ENCODE results near the gene FOXA3. TPM values are rescaled to one million over a fixed set of nuclear protein-coding genes. Genes with fewer than 3 reads are reported as not detected.

The FOXA3 gene
- 0.44 TPM in 1 of 2 replicates, not detected in the other for total RNA-seq (2013; cell fraction: nucleolus; rRNA removed)
- 0.11 TPM in 2 replicates for total RNA-seq (2014; rRNA removed)
- total RNA-seq (2014; rRNA removed; fragmentation: Illumina TruSeq; extraction: Trizol), result 0.09 TPM in 1 of 2 replicates, not detected in the other
- total RNA-seq (2021), result 0.31 TPM in 1 of 2 replicates, not detected in the other
- not detected for polyA plus RNA-seq (2011; ENCODE audit: low read depth)
- polyA plus RNA-seq (2011; rRNA removed), result 0.65 and 0.83 TPM in 2 replicates
- 0.60 and 1.1 TPM in 2 replicates for polyA plus RNA-seq (2011; cell fraction: cytosol; rRNA removed)
- polyA plus RNA-seq (2011; cell fraction: nucleus; rRNA removed), result 0.37 and 0.78 TPM in 2 replicates
- polyA plus RNA-seq (2012), result 0.18 TPM in 1 of 2 replicates, not detected in the other
- polyA plus RNA-seq (2014; fragmentation: Illumina TruSeq; extraction: Trizol), result not detected in 2 replicates
- polyA plus RNA-seq (2014; fragmentation: Nextera tagmentation; extraction: Ambion mirVana), result under 1 TPM in 1 of 2 experiments, not detected in 1; 0.04 TPM
- 0.05 TPM in 2 replicates for polyA plus RNA-seq (2014; rRNA removed)
- polyA plus RNA-seq (2016; fragmentation: Nextera tagmentation; extraction: Ambion mirVana), result not detected
- polyA minus RNA-seq (2011; rRNA and poly(A)+ RNA removed), result 0.51 and 0.93 TPM in 2 replicates
- polyA minus RNA-seq (2011; cell fraction: cytosol; rRNA and poly(A)+ RNA removed), result 0.62 TPM in 1 of 2 replicates, not detected in the other
- polyA minus RNA-seq (2011; cell fraction: nucleus; rRNA and poly(A)+ RNA removed), result 0.67 TPM in 1 of 2 replicates, not detected in the other
- Bru-seq, nascent RNA, result percentile 31 among the genes with signal in this experiment
- BruChase-seq, experiment 1, labeled RNA remaining after a 6-hour chase, result percentile 28 among the genes with signal in this experiment
- BruChase-seq, experiment 2, labeled RNA remaining after a 2-hour chase, result percentile 27 among the genes with signal in this experiment
- long read RNA-seq, experiment 1, result 0 reads
- long read RNA-seq, experiment 2, result 0 reads

DNA sequence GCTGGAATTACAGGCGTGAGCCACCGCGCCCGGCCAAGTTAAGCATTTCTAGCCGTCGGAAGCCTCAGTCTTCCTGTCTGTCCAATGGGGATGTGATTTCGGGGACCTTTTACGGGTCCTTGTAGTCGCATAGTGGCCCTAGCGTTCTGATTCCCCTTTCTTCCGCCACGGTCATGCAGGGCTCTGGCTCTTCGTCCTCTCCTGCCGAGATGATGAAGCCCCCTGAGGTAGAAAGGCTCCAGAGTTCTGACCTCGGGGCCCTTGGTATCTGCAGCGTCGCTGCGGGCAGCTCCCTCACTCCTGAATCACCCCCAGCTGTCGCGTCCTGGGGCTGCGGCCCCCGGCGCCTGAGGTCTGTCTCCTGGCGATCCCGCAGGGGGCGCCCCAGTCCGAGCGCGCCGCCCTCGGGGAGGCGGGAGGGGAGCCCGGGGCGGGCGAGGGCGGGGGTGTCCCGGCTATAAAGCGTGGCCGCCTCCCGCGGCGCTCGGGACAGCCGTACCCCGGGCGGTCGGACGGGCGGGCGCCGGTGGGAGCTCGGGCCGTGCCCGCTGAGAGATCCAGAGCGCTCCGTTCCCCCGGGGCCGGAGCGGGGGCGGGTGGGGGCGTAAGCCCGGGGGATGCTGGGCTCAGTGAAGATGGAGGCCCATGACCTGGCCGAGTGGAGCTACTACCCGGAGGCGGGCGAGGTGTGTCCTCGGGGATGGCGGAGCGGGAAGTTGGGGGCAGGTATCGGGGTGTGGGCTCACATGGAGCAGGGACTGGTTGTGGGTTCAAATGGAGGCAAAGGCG lies at the start of gene FOXA3:
TSS of gene FOXA3 (plus strand) at position 487 of the 789 bp plus-strand sequence. CDS start at position 618, 131 bp downstream.
- Histone ChIP-seq H3K27me3 (replicated peaks in 1 of 2; ENCODE audit: control insufficient read depth in 2 of 2, insufficient read depth in 2 of 2, low read length in 1 of 2) (peaks cover 0 to 6% of the 10 kb centered on the region in 2 experiments; a peak in 2 of 4 replicates), H3K9me3 (replicated peaks; ENCODE audit: control insufficient read depth, insufficient read depth, low read length) (no peaks in the 10 kb centered on the region), H4K20me1 (ENCODE audit: control insufficient read depth, insufficient read depth) (no peaks in the 10 kb centered on the region), H3K4me1 (ENCODE audit: control insufficient read depth, insufficient read depth, low read length) (peaks cover 5% of the 10 kb centered on the region), H2AFZ (ENCODE audit: control insufficient read depth, low read depth, low read length) (peak within 1 kb of the TSS; percentile 97), H3K27ac (ENCODE audit: control insufficient read depth, insufficient read depth) (no peak within 1 kb of the TSS), H3K4me3 (peak within 1 kb of the TSS; percentile 69), H3K4me2 (ENCODE audit: control insufficient read depth, insufficient read depth) (peak within 1 kb of the TSS; percentile 98), H3K36me3 (ENCODE audit: control insufficient read depth in 2 of 2, insufficient read depth in 2 of 2, low read length in 1 of 2) (no peaks in the 10 kb centered on the region), H3K9ac (ENCODE audit: control insufficient read depth, insufficient read depth, low read length) (peak within 1 kb of the TSS; percentile 20; the same call in 1 of the 2 replicates), H3K79me2 (ENCODE audit: control insufficient read depth, insufficient read depth, low read length) (peaks cover 26% of the 10 kb centered on the region)
- peak; percentile 73 for ATAC-seq
- ChIA-PET SMC1A (ENCODE audit: uncharacterized antibody, unreplicated experiment) (interaction anchor here (0.8 to 10.0 kb wide), 11 partner anchors 9 to 95 kb away, joined by 3 to 98 read pairs (median 4); partner anchors contain the start of genes IRF2BP1, MYPOP and SIX5), RAD21 (ENCODE audit: unreplicated experiment) (interaction anchor here (0.5 to 5.2 kb wide), 16 partner anchors 12 to 754 kb away, joined by 3 to 159 read pairs (median 4); partner anchors contain the start of genes CCDC61, DMWD, FBXO46 and IRF2BP1), CTCF (interaction anchor here (0.5 to 9.2 kb wide), 20 partner anchors 10 to 1980 kb away, joined by 3 to 194 read pairs (median 4); partner anchors contain the start of genes IRF2BP1, MYPOP and SIX5), POLR2A (interaction anchor here (0.6 to 8.2 kb wide), 21 partner anchors 8 to 227 kb away, joined by 3 to 178 read pairs (median 4); partner anchors contain the start of genes CCDC61, DMWD, IRF2BP1 and MYPOP)
- in situ Hi-C loops (cut with MboI) (no loop called here), intact Hi-C loops (cut with micrococcal nuclease; ENCODE audit: unreplicated experiment) (loop anchor here (1.0 kb wide), 2 partner anchors 18 to 22 kb away; partner anchors contain the start of gene IRF2BP1)
- WGBS (ENCODE audit: insufficient coverage, insufficient replicate concordance, low lambda C conversion rate, missing lambda C conversion rate), result 3% methylated on average over 52 of the region's 71 CpGs
- DNase-seq (ENCODE audit: low read depth, low spot score), result no peak
- no peak for FAIRE-seq
- no TSS peak for BruUV-seq (replicated peaks)
- TF ChIP-seq SMARCA5 (IDR thresholded peaks at IDR 0.05), result no peak; the same call in 1 of the 2 replicates
- TF ChIP-seq RB1 (IDR thresholded peaks at IDR 0.05; ENCODE audit: borderline replicate concordance), result peak; percentile 41; the same call in 1 of the 2 replicates
- no peak for TF ChIP-seq CEBPB (IDR thresholded peaks at IDR 0.05; ENCODE audit: borderline replicate concordance in 1 of 2, low read depth in 2 of 2, low read length in 2 of 2)
- TF ChIP-seq, protein P1, sequence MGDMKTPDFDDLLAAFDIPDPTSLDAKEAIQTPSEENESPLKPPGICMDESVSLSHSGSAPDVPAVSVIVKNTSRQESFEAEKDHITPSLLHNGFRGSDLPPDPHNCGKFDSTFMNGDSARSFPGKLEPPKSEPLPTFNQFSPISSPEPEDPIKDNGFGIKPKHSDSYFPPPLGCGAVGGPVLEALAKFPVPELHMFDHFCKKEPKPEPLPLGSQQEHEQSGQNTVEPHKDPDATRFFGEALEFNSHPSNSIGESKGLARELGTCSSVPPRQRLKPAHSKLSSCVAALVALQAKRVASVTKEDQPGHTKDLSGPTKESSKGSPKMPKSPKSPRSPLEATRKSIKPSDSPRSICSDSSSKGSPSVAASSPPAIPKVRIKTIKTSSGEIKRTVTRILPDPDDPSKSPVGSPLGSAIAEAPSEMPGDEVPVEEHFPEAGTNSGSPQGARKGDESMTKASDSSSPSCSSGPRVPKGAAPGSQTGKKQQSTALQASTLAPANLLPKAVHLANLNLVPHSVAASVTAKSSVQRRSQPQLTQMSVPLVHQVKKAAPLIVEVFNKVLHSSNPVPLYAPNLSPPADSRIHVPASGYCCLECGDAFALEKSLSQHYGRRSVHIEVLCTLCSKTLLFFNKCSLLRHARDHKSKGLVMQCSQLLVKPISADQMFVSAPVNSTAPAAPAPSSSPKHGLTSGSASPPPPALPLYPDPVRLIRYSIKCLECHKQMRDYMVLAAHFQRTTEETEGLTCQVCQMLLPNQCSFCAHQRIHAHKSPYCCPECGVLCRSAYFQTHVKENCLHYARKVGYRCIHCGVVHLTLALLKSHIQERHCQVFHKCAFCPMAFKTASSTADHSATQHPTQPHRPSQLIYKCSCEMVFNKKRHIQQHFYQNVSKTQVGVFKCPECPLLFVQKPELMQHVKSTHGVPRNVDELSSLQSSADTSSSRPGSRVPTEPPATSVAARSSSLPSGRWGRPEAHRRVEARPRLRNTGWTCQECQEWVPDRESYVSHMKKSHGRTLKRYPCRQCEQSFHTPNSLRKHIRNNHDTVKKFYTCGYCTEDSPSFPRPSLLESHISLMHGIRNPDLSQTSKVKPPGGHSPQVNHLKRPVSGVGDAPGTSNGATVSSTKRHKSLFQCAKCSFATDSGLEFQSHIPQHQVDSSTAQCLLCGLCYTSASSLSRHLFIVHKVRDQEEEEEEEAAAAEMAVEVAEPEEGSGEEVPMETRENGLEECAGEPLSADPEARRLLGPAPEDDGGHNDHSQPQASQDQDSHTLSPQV (IDR thresholded peaks at IDR 0.05), result no peak; the same call in 1 of the 2 replicates
- TF ChIP-seq TCF3 (IDR thresholded peaks at IDR 0.05; ENCODE audit: borderline replicate concordance, insufficient read depth, low read depth, low read length), result 0 out of 2 replicates have a peak, but pooled peaks have one; percentile 38
- TF ChIP-seq HDAC2 (IDR thresholded peaks at IDR 0.05), result peak; percentile 70; the same call in 1 of the 2 replicates
- peak; percentile 70 to 84; a peak in 3 of 4 replicates for TF ChIP-seq BHLHE40 (IDR thresholded peaks at IDR 0.05; ENCODE audit: borderline replicate concordance in 1 of 2, low read depth in 2 of 2, low read length in 1 of 2)
- peak; percentile 64; the same call in 1 of the 2 replicates for TF ChIP-seq SMC3 (IDR thresholded peaks at IDR 0.05; ENCODE audit: borderline replicate concordance, low read length)
- TF ChIP-seq ATF7 (IDR thresholded peaks at IDR 0.05; ENCODE audit: low read depth), result no peak
- no peak for TF ChIP-seq RBBP5 (conservative IDR thresholded peaks at IDR 0.05)
- TF ChIP-seq ZNF24 (IDR thresholded peaks at IDR 0.05), result 0 out of 2 replicates have a peak, but pooled peaks have one; percentile 26
- no peak for TF ChIP-seq NR2C2 (IDR thresholded peaks at IDR 0.05; ENCODE audit: borderline replicate concordance, control insufficient read depth, insufficient read length, low read depth)
- TF ChIP-seq BCL11A (IDR thresholded peaks at IDR 0.05; ENCODE audit: low read depth, low read length), result no peak
- 0 out of 2 replicates have a peak, but pooled peaks have one; percentile 37 for TF ChIP-seq DPF2 (IDR thresholded peaks at IDR 0.05)
- TF ChIP-seq IKZF2 (IDR thresholded peaks at IDR 0.05), result no peak

Measured in GM12878 (cell line).